ENCODE data around the gene ZC3H7B. TPM values are rescaled to one million over a fixed set of nuclear protein-coding genes. Genes with fewer than 3 reads are reported as not detected.

Gene ZC3H7B
- total and polyA plus RNA-seq, 2 donors (not counting 3 experiments of a cell fraction or from before 2014, with no cell fraction given): 66.8 to 95.9 TPM

GRCh38 chr22:41343717-41344116 lies 42.4 kb downstream of the ZC3H7B start:
- peaks cover 8 to 64% of the 10 kb centered on the region in 2 experiments for H3K36me3 ChIP-seq (ENCODE audit: control insufficient read depth in 2 of 2, extremely low read depth in 1 of 2, insufficient read depth in 2 of 2, low read length in 2 of 2)
- H3K4me2 ChIP-seq (ENCODE audit: insufficient read depth, low read length): no peak overlapping the region
- TF ChIP-seq MYC (IDR thresholded peaks at IDR 0.05; ENCODE audit: low read depth, low read length) (no peak), FOS (IDR thresholded peaks at IDR 0.05; ENCODE audit: borderline replicate concordance, insufficient read depth, low read length) (no peak), EZH2 (IDR thresholded peaks at IDR 0.05; ENCODE audit: borderline replicate concordance, low read depth, low read length, severe bottlenecking) (no peak), CTCF (IDR thresholded peaks at IDR 0.05; ENCODE audit: extremely low read depth in 1 of 2, insufficient read depth in 1 of 2, low read depth in 1 of 2, low read length in 2 of 2) (no peak), POLR2AphosphoS5 (IDR thresholded peaks at IDR 0.05; ENCODE audit: insufficient read depth, low read depth, low read length) (no peak), JUN (IDR thresholded peaks at IDR 0.05; ENCODE audit: borderline replicate concordance, insufficient read depth, insufficient read length, low read depth) (no peak), MAX (IDR thresholded peaks at IDR 0.05; ENCODE audit: insufficient read depth, insufficient read length) (no peak), GATA2 (IDR thresholded peaks at IDR 0.05; ENCODE audit: insufficient read depth, insufficient read length, low read depth, low read length) (no peak), POLR2A (IDR thresholded peaks at IDR 0.05; ENCODE audit: low read depth, low read length) (no peak)
- H3K4me1 ChIP-seq (ENCODE audit: control insufficient read depth, extremely low read depth, insufficient read depth, low read length): peaks cover 13% of the 10 kb centered on the region
- no peak overlapping the region for H2AFZ ChIP-seq (ENCODE audit: low read depth, low read length)
- POLR2A ChIA-PET: no interaction called here
- dilution Hi-C loops (cut with MboI; ENCODE audit: extremely low pct_ligation_motif_present, low sequenced_read_pairs): no loop called here
- H3K9ac ChIP-seq (replicated peaks; ENCODE audit: extremely low read depth, insufficient read depth, low read length): no peak overlapping the region
- no peak for FAIRE-seq
- no peaks in the 10 kb centered on the region for H3K9me3 ChIP-seq (replicated peaks; ENCODE audit: control insufficient read depth, insufficient read depth, low read length)
- no peaks in the 10 kb centered on the region for H4K20me1 ChIP-seq (replicated peaks; ENCODE audit: control insufficient read depth, extremely low read depth, insufficient read depth, low read length)
- no peak overlapping the region for H3K27ac ChIP-seq (ENCODE audit: insufficient read depth, low read depth, low read length)
- no peaks in the 10 kb centered on the region for H3K27me3 ChIP-seq (ENCODE audit: control insufficient read depth in 2 of 2, insufficient read depth in 2 of 2, low read length in 2 of 2)
- BruUV-seq (replicated peaks): no TSS peak
- no peak overlapping the region for H3K4me3 ChIP-seq (replicated peaks in 1 of 3; ENCODE audit: insufficient read depth in 1 of 3, low read depth in 1 of 3, low read length in 3 of 3)
- no peaks in the 10 kb centered on the region for H3K79me2 ChIP-seq (ENCODE audit: control insufficient read depth, insufficient read depth, low read length)
- no peak for DNase-seq (ENCODE audit: low read depth, low spot score)
- CTCF ChIA-PET: no interaction called here
- H3K9me1 ChIP-seq (replicated peaks; ENCODE audit: control insufficient read depth, extremely low read depth, insufficient read depth, low read length): no peaks in the 10 kb centered on the region
- intact Hi-C loops (cut with micrococcal nuclease): no loop called here

Measured in endothelial cell of umbilical vein (primary cell).